GM23338 (cell line): ENCODE measurements around the gene RIN3. TPM values are rescaled to one million over a fixed set of nuclear protein-coding genes. Genes with fewer than 3 reads are reported as not detected.

ENCODE experiments used
- ATAC-seq: fragments of 200-7000 bp; cut with Tn5 transposase; 3 replicates; pipeline ENCODE4 v1.9.1; 2020
- DNase-seq: peaks from one replicate; pipeline ENCODE4 v3.0.0-alpha.2; 2015; ENCODE audit warnings: low spot score
- H2AFZ ChIP-seq: fragments of 200-600 bp; sonication (generic); 2 replicates; pipeline ENCODE4 v1.8.0; 2016; ENCODE audit warnings: antibody characterized with exemption, mild to moderate bottlenecking, moderate library complexity
- H3F3A ChIP-seq: fragments of 200-600 bp; sonication (generic); replicated peaks from 2 replicates; pipeline ENCODE4 v1.8.0; 2017; ENCODE audit warnings: antibody characterized with exemption, mixed run types, low read depth
- H3K27ac ChIP-seq: fragments of 200-600 bp; sonication (generic); 2 replicates; pipeline ENCODE4 v1.6.1; 2016; ENCODE audit warnings: low read depth
- H3K27me3 ChIP-seq: fragments of 200-600 bp; sonication (generic); 2 replicates; pipeline ENCODE4 v1.8.0; 2016; ENCODE audit warnings: mild to moderate bottlenecking, mixed run types, moderate library complexity; ENCODE audit not compliant: insufficient read depth
- H3K36me3 ChIP-seq: fragments of 200-600 bp; sonication (generic); 2 replicates; pipeline ENCODE4 v1.8.0; 2016; ENCODE audit warnings: mild to moderate bottlenecking; ENCODE audit not compliant: insufficient read depth
- H3K4me1 ChIP-seq: fragments of 200-600 bp; sonication (generic); 2 replicates; pipeline ENCODE4 v1.8.0; 2016; ENCODE audit warnings: mild to moderate bottlenecking, moderate library complexity; ENCODE audit not compliant: insufficient read depth
- H3K4me2 ChIP-seq: fragments of 200-600 bp; sonication (generic); 2 replicates; pipeline ENCODE4 v1.7.1; 2017; ENCODE audit warnings: mixed run types
- H3K4me3 ChIP-seq: fragments of 200-600 bp; sonication (generic); 2 replicates; pipeline ENCODE4 v1.6.1; 2016; ENCODE audit warnings: mixed run types
- H3K79me2 ChIP-seq: fragments of 200-600 bp; sonication (generic); replicated peaks from 2 replicates; pipeline ENCODE4 v1.8.0; 2017; ENCODE audit warnings: mild to moderate bottlenecking; ENCODE audit not compliant: insufficient read depth
- H3K9me2 ChIP-seq: fragments of 200-600 bp; sonication (generic); 2 replicates; pipeline ENCODE4 v1.8.0; 2017; ENCODE audit not compliant: insufficient read depth
- H4K20me1 ChIP-seq: fragments of 200-600 bp; sonication (generic); replicated peaks from 2 replicates; pipeline ENCODE4 v1.8.0; 2017; ENCODE audit warnings: mild to moderate bottlenecking; ENCODE audit not compliant: insufficient read depth
- H3K27ac Mint-ChIP-seq: 2 replicates; pipeline ENCODE4 v1.8.0; 2020; ENCODE audit warnings: inconsistent platforms, mild to moderate bottlenecking, moderate library complexity, mixed read lengths
- H3K27me3 Mint-ChIP-seq: 3 replicates; pipeline ENCODE4 v1.8.0; 2022; ENCODE audit warnings: low read depth, mild to moderate bottlenecking, moderate library complexity, mixed read lengths, inconsistent platforms; ENCODE audit not compliant: insufficient read depth, poor library complexity
- H3K36me3 Mint-ChIP-seq: 3 replicates; pipeline ENCODE4 v1.8.0; 2021; ENCODE audit warnings: low read depth, mild to moderate bottlenecking, inconsistent platforms, moderate library complexity, mixed read lengths
- H3K4me1 Mint-ChIP-seq: 3 replicates; pipeline ENCODE4 v1.8.0; 2020; ENCODE audit warnings: mild to moderate bottlenecking, inconsistent platforms, mixed read lengths
- H3K4me3 Mint-ChIP-seq: 3 replicates; pipeline ENCODE4 v1.8.0; 2021; ENCODE audit warnings: moderate library complexity, mild to moderate bottlenecking, inconsistent platforms, mixed read lengths
- H3K9me3 Mint-ChIP-seq: 3 replicates; pipeline ENCODE4 v1.8.0; 2020; ENCODE audit warnings: moderate library complexity, mild to moderate bottlenecking, inconsistent platforms, mixed read lengths
- CREB1 ChIP-seq: fragments of 250-450 bp; sonication (Bioruptor Pico); IDR thresholded peaks from 2 replicates; pipeline ENCODE4 v1.5.0; 2020; ENCODE audit warnings: low read depth, mild to moderate bottlenecking, moderate library complexity
- ETS1 ChIP-seq: IDR thresholded peaks from 2 replicates; pipeline ENCODE4 v1.6.1; 2016; ENCODE audit warnings: antibody characterized with exemption
- EZH2 ChIP-seq: fragments of 200-600 bp; sonication (generic); IDR thresholded peaks from one replicate; pipeline ENCODE4 v1.8.0; 2017; ENCODE audit warnings: antibody characterized with exemption, mild to moderate bottlenecking, low read depth; ENCODE audit not compliant: unreplicated experiment
- EZH2phosphoT487 ChIP-seq: fragments of 200-600 bp; sonication (generic); IDR thresholded peaks from one replicate; pipeline ENCODE4 v1.8.1; 2018; ENCODE audit warnings: antibody characterized with exemption; ENCODE audit not compliant: unreplicated experiment
- NANOG ChIP-seq: IDR thresholded peaks from 2 replicates; pipeline ENCODE4 v1.6.1; 2016; ENCODE audit warnings: antibody characterized with exemption, borderline replicate concordance
- POLR2AphosphoS5 ChIP-seq: IDR thresholded peaks from 2 replicates; pipeline ENCODE4 v1.6.1; 2016; ENCODE audit warnings: antibody characterized with exemption, low read depth
- REST ChIP-seq: IDR thresholded peaks from one replicate; pipeline ENCODE4 v1.6.1; 2018; ENCODE audit warnings: antibody characterized with exemption; ENCODE audit not compliant: unreplicated experiment
- STAT1 ChIP-seq: IDR thresholded peaks from one replicate; pipeline ENCODE4 v1.6.1; 2016; ENCODE audit warnings: antibody characterized with exemption; ENCODE audit not compliant: unreplicated experiment
- ZNF331 ChIP-seq: fragments of 250-450 bp; sonication (Bioruptor Pico); IDR thresholded peaks from 2 replicates; pipeline ENCODE4 v1.5.0; 2020; ENCODE audit warnings: low read depth, mild to moderate bottlenecking, moderate library complexity
- polyA plus RNA-seq: library from polyadenylated mRNA; unstranded; fragments of >200 nt; fragmentation: Nextera tagmentation; extraction: Ambion mirVana; gene quantifications from 2 replicates; pipeline ENCODE4 v1.2.1, GENCODE V29; 2016
- total RNA-seq: library from RNA; depleted of rRNA; stranded (reverse); fragments of >200 nt; shearing (Covaris generic); gene quantifications from 2 replicates; pipeline ENCODE4 v1.2.3, GENCODE V29; 2014
- TF ChIP-seq, protein P1 (sequence below), 2 experiments: fragments of 200-600 bp in 1 of 2; sonication (generic) in 1 of 2; conservative IDR thresholded peaks; 2 replicates each; pipeline versions ENCODE4 v1.5.1 to v1.6.1; 2016 to 2017; ENCODE audit warnings: antibody characterized with exemption in 2 of 2, low read depth in 2 of 2, mild to moderate bottlenecking in 2 of 2, moderate library complexity in 1 of 2

RIN3 gene
- total and polyA plus RNA-seq, 2 experiments from 2014 or later, result 0.97 to 1.5 TPM

DNA sequence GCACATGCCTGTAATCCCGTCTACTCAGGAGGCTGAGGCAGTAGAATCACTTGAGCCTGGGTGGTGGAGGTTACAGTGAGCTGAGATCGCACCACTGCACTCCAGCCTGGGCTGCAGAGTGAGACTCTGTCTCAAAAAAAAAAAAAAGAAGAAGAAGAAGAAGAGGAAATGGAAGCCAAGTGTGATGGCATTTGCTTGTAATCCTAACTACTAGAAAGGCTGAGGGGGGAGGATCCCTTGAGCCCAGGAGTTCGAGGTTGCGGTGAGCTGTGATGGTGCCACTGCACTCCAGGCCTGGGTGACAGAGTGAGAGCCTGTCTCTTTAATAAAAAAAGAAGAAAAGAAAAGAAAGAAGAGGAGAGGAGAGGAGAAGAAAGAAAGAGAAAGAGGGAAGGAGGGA is 182.8 kb downstream of the RIN3 start (continued):
- TF ChIP-seq, protein P1, sequence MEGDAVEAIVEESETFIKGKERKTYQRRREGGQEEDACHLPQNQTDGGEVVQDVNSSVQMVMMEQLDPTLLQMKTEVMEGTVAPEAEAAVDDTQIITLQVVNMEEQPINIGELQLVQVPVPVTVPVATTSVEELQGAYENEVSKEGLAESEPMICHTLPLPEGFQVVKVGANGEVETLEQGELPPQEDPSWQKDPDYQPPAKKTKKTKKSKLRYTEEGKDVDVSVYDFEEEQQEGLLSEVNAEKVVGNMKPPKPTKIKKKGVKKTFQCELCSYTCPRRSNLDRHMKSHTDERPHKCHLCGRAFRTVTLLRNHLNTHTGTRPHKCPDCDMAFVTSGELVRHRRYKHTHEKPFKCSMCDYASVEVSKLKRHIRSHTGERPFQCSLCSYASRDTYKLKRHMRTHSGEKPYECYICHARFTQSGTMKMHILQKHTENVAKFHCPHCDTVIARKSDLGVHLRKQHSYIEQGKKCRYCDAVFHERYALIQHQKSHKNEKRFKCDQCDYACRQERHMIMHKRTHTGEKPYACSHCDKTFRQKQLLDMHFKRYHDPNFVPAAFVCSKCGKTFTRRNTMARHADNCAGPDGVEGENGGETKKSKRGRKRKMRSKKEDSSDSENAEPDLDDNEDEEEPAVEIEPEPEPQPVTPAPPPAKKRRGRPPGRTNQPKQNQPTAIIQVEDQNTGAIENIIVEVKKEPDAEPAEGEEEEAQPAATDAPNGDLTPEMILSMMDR (conservative IDR thresholded peaks at IDR 0.05; ENCODE audit: low read depth in 2 of 2), result no peak
- TF ChIP-seq ETS1, result no peak
- TF ChIP-seq STAT1, result no peak
- TF ChIP-seq REST, result no peak
- no peak for TF ChIP-seq ZNF331 (CRISPR knock-in tag)
- no peak for TF ChIP-seq EZH2
- no peak for TF ChIP-seq EZH2phosphoT487

- Histone ChIP-seq H3K9me2 (no peaks in the 10 kb centered on the region), H3F3A (no peaks in the 10 kb centered on the region), H3K79me2 (no peaks in the 10 kb centered on the region), H4K20me1 (no peaks in the 10 kb centered on the region), H3K4me1 (no peaks in the 10 kb centered on the region), H2AFZ (no peak overlapping the region), H3K36me3 (peaks cover 1% of the 10 kb centered on the region; the same call in 1 of the 2 replicates), H3K4me3 (no peak overlapping the region), H3K27me3 (no peaks in the 10 kb centered on the region), H3K4me2 (no peak overlapping the region), H3K27ac (no peak overlapping the region)
- no peak for ATAC-seq
- peaks cover 7% of the 10 kb centered on the region for H3K27me3 Mint-ChIP-seq
- no peak overlapping the region for H3K27ac Mint-ChIP-seq
- H3K4me3 Mint-ChIP-seq, result no peak overlapping the region
- H3K9me3 Mint-ChIP-seq, result no peaks in the 10 kb centered on the region
- DNase-seq, result no peak
- H3K4me1 Mint-ChIP-seq, result no peaks in the 10 kb centered on the region
- H3K36me3 Mint-ChIP-seq, result peaks cover 2% of the 10 kb centered on the region; the same call in 2 of the 3 replicates
- TF ChIP-seq ZNF331 (CRISPR knock-in tag) (no peak), NANOG (no peak), REST (no peak), ETS1 (no peak), EZH2phosphoT487 (no peak), POLR2AphosphoS5 (no peak), EZH2 (no peak), CREB1 (no peak)
- TF ChIP-seq, protein P1 (conservative IDR thresholded peaks at IDR 0.05; ENCODE audit: low read depth in 2 of 2), result no peak
Observed at GRCh38 chr14:92698393-92698792, 184.8 kb downstream of the RIN3 start.
